Head of caudate nucleus (tissue), 42 donors: ENCODE results near the gene ZBTB4.
"Not testable (repeated sequence)": the region's sequence is repeated elsewhere in the genome, so short reads cannot be mapped to it uniquely, and the experiment has no call there.

Experiments
- DNase-seq, 42 donors: peaks; one replicate each; pipeline versions ENCODE4 v3.0.0 to v3.0.0-alpha.2; 2020 to 2021; ENCODE audit warnings: mixed read lengths in 7 of 42
- intact Hi-C: fragments of 100-400 bp; cut with DNase I; formaldehyde crosslinking; loops from one replicate; pipeline ENCODE4 v1.15.0; 2022

The ZBTB4 gene

DNA sequence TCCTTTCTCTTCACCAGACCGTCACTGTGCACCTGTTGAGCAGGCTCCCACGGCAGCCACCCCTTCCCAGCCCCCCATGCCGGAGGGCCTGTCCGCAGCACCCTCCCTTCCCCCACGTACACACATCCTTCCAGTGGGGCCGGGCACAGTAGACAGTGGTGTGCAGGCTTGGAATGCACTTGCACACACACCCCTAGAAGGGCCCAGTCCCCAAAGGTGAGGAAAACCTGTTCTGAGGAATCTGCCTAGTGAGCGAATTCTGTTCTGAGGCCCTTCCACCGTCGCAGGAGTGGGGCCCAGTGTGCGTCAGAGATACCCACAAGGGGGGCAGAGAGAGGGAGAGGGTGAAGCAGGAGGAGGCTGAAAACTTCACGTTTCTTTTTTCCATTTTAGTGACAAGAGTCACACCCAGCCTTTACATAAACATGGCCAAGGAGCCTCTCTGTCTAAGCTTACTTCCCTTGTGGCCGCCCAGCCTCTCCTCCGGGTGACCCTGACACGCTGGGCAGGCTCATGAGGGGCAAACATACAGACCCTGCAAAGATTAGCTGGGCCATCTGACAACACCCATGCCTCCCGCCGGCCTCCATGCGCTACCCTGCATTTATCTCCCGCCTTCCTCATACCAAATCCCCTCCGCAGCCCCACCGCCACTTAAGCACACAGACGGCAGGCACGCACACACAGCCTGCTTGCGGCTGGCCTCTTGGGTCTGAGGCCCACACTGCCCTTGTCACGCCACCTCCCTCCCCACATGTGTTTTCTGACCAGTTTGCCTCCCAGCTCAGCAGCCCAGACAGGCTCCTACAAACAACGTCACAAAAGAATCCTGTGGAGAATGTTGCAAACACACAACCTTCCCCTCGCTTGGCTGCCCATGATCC lies 1.8 kb downstream of the ZBTB4 start:
- intact Hi-C loops, result loop anchor here (5.0 kb wide), 2 partner anchors 40 to 125 kb away; partner anchors contain the start of genes FGF11, KCTD11 and TMEM102
- DNase-seq, result peak in 30 of 42 donors; percentile 5 to 62 (median 39)

GRCh38 chr17:7476951-7477350 lies 2.5 kb downstream of the ZBTB4 start:
- no peak for DNase-seq
- intact Hi-C loops, result loop anchor here (5.0 kb wide), 2 partner anchors 40 to 125 kb away; partner anchors contain the start of genes FGF11, KCTD11 and TMEM102

DNA sequence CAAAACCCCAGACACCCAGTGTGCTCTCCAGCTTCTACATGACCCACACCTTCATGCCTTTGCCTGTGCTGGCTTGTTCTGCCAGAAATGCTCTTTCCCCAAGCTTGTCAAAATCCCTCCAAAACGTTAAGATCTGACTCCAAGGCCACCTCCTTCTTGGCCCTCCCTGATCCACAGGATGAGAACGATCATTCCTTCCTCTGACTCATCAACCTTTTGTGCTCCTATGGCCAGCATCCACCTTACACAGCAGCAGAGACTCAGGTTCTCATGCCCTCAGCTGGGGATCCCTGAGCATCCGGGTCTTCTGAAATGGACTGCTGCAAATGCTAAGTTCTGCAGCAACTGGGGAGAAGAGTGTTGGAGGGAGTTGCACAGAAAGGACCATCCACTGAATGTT lies 2.9 kb downstream of the ZBTB4 start:
- intact Hi-C loops, result loop anchor here (5.0 kb wide), 2 partner anchors 39 to 124 kb away; partner anchors contain the start of genes FGF11, KCTD11 and TMEM102
- no peak for DNase-seq

- peak in 1 of 42 donors; percentile 44 for DNase-seq
- intact Hi-C loops, result loop anchor here (5.0 kb wide), 2 partner anchors 39 to 124 kb away; partner anchors contain the start of genes FGF11, KCTD11 and TMEM102
Observed at GRCh38 chr17:7475764-7476422, 3.5 kb downstream of the ZBTB4 start.

DNA sequence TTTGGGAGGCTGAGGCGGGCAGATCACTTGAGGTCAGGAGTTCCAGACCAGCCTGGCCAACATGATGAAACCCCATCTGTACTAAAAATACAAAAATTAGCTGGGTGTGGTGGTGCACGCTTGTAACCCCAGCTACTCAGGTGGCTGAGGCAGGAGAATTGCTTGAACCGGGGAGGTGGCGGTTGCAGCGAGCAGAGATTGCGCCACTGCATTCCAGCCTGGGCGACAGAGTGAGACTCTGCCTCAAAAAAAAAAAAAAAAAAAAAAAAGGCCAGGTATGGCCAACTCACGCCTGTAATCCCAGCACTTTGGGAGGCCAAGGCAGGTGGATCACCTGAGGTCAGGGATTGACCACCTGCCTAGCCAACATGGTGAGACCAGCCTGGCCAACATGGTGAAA lies 4.7 kb downstream of the ZBTB4 start:
- intact Hi-C loops, result loop anchor here (5.0 kb wide), 2 partner anchors 37 to 122 kb away; partner anchors contain the start of genes FGF11, KCTD11 and TMEM102
- not testable (repeated sequence) for DNase-seq

GRCh38 chr17:7471729-7472128 lies 7.7 kb downstream of the ZBTB4 start:
- DNase-seq, result no peak
- intact Hi-C loops, result no loop called here

GRCh38 chr17:7470457-7470973 lies 8.9 kb downstream of the ZBTB4 start:
- intact Hi-C loops, DNase-seq: not testable (repeated sequence)

DNA sequence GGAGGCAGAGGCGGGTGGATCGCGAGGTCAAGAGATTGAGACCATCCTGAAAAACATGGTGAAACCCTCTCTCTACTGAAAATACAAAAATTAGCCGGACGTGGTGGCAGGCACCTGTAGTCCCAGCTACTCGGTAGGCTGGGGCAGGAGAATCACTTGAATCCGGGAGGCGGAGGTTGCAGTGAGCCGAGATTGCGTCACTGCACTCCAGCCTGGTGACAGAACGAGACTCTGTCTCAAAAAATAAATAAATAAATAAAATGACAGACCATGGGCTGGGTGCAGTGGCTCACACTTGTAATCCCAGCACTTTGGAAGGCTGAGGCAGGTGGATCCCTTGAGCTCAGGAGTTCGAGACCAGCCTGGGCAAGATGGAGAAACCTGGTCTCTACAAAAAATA lies 9.6 kb downstream of the ZBTB4 start:
- DNase-seq, intact Hi-C loops: not testable (repeated sequence)

GRCh38 chr17:7468804-7469389 lies 10.5 kb downstream of the ZBTB4 start:
- intact Hi-C loops, result no loop called here
- no peak for DNase-seq

GRCh38 chr17:7468290-7468689 lies 11.1 kb downstream of the ZBTB4 start:
- intact Hi-C loops, result no loop called here

DNA sequence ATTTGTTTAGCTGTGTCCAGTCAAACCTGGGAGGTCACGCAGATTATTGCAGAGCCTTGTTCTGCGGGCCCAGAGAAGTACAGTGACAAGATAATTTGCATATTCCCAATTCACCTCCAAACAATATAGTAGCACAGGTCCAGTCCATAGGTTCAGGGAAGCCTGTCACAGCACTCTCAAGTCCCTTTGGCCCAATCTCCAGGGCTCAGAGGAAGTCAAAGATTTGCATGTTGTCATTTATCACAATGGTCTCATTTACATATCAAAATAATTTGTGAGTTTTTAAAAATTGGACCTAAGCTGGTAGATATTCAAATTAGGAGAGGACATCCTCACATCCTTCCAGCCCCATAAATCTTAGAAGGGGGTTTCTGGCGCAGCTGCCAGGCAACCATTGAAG lies 11.9 kb downstream of the ZBTB4 start:
- intact Hi-C loops, result no loop called here
- no peak for DNase-seq

More at GRCh38 chr17:7468290-7468689, 11.1 kb downstream of the ZBTB4 start:
- DNase-seq, result no peak

DNA sequence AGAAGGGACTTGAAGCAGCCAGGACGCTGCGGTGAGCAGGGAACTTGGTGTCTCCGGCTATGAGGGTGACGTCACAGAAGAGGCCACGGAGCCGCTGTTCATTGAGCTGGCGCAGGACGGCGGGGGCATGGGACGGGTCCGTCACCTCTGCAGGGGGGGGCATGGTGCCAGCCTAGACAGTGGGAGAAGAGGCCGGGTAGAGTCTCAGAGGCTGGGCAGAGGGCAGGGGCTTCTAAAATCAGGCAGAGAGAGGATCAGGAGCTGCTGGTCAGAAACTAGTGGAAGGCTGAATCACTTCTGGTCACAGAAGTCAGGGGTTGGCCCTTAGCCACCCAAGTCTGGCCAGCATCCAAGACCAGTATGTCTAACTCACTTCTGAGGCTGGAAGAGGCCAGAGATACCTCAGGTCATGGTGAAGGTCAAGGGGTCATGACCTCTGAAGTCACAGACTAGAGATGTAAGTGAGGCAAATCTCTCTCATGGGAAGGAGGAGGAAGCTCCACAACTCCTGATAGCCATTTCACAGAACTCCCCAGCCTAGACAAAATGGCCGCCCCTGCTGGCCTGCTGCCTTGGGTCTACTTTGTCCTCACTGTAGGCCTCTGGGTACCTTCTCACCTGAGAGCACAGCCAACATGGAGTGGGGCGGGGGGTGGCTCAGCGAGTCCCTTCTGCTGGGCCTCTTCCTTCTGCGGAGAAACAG lies 12.6 kb downstream of the ZBTB4 start:
- DNase-seq, result peak in 21 of 42 donors; percentile 17 to 81 (median 44)
- intact Hi-C loops, result no loop called here

DNA sequence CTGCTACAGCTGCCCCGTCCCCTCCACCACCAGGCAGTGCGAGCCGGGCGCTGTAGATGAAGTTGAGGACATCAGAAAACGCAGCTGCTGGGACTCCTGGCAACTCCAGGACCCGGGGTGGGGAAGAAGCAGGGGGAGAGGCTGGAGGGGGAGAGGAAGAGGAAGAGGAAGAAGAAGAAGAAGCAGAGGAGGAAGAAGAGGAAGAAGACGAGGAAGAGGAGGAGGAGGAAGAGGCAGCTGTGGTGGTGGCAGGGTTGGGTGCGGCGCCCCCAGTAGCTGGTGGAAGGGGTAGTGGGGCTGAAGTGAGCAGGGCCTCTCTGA lies 13.2 kb downstream of the ZBTB4 start:
- intact Hi-C loops, result no loop called here
- no peak for DNase-seq

- no peak for DNase-seq
- intact Hi-C loops, result no loop called here
Observed at GRCh38 chr17:7465597-7466275, 13.7 kb downstream of the ZBTB4 start.

GRCh38 chr17:7464081-7464480 lies 15.3 kb downstream of the ZBTB4 start:
- no peak for DNase-seq
- intact Hi-C loops, result no loop called here

- intact Hi-C loops, result no loop called here
- no peak for DNase-seq
Observed at GRCh38 chr17:7463372-7463846, 16.0 kb downstream of the ZBTB4 start.

- DNase-seq, result no peak
Observed at GRCh38 chr17:7462474-7463371, 16.7 kb downstream of the ZBTB4 start.

More at GRCh38 chr17:7462474-7463371, 16.7 kb downstream of the ZBTB4 start:
- intact Hi-C loops, result no loop called here
